AG04449 (cell line): ENCODE measurements around the gene DNAJB9.
"Not testable (repeated sequence)": the region's sequence is repeated elsewhere in the genome, so short reads cannot be mapped to it uniquely, and the experiment has no call there.

Experiments used
- CTCF ChIA-PET: fragments of 350-600 bp; formaldehyde crosslinking; extraction: SDS; loops from one replicate; lab custom pipeline; 2021; ENCODE audit warnings: antibody characterized with exemption; lab: Yijun Ruan, JAX
- POLR2A ChIA-PET: fragments of 400-600, 350-600 bp; formaldehyde crosslinking; extraction: SDS; loops from one replicate; lab custom pipeline; 2020; ENCODE audit warnings: antibody characterized with exemption, inconsistent platforms; lab: Yijun Ruan, JAX
- DNase-seq: peaks from one replicate; pipeline ENCODE4 v3.0.0-alpha.2; 2010; ENCODE audit warnings: low read depth, low spot score
- H3K4me3 ChIP-seq: 2 replicates; pipeline ENCODE4 v1.5.1; 2011; ENCODE audit warnings: low read depth, mild to moderate bottlenecking, control low read depth, low read length
- CTCF ChIP-seq: IDR thresholded peaks from one replicate; pipeline ENCODE4 v1.5.1; 2011; ENCODE audit warnings: mild to moderate bottlenecking, moderate library complexity, low read length, control low read depth, inconsistent platforms; ENCODE audit not compliant: insufficient read depth; ENCODE audit errors: missing control alignments

DNAJB9 gene

GRCh38 chr7:108541478-108541877, 28.2 kb upstream of the DNAJB9 start:
- no peak overlapping the region for H3K4me3 ChIP-seq
- ChIA-PET CTCF (no interaction called here), POLR2A (no interaction called here)
- DNase-seq = no peak
- TF ChIP-seq CTCF = no peak

- DNase-seq, POLR2A ChIA-PET, H3K4me3 ChIP-seq, CTCF ChIA-PET: not testable (repeated sequence)
These were observed 21.4 kb upstream of the DNAJB9 start for GRCh38 chr7:108548141-108548896.

GRCh38 chr7:108556665-108557064, 13.0 kb upstream of the DNAJB9 start:
- DNase-seq, POLR2A ChIA-PET, H3K4me3 ChIP-seq, CTCF ChIA-PET: not testable (repeated sequence)

- no peak overlapping the region for H3K4me3 ChIP-seq
- ChIA-PET CTCF (no interaction called here), POLR2A (no interaction called here)
- no peak for DNase-seq
- TF ChIP-seq CTCF = no peak
These were observed 12.5 kb upstream of the DNAJB9 start for GRCh38 chr7:108557191-108557590.

GRCh38 chr7:108557617-108558016, 12.1 kb upstream of the DNAJB9 start:
- ChIA-PET POLR2A (no interaction called here), CTCF (no interaction called here)
- no peak for DNase-seq
- TF ChIP-seq CTCF = no peak
- H3K4me3 ChIP-seq = no peak overlapping the region

- CTCF ChIA-PET = no interaction called here
These were observed 10.4 kb upstream of the DNAJB9 start for GRCh38 chr7:108559253-108559652.

More at GRCh38 chr7:108559253-108559652, 10.4 kb upstream of the DNAJB9 start:
- TF ChIP-seq CTCF = no peak
- no peak overlapping the region for H3K4me3 ChIP-seq
- POLR2A ChIA-PET = interaction anchor here (0.6 kb wide), 1 partner anchor 34 kb away, joined by 3 read pairs; no protein-coding TSS in a partner anchor
- no peak for DNase-seq
